Skeletal muscle satellite cell (primary cell): Measurements from ENCODE around the gene ACAT1.
"Not testable (repeated sequence)": the region's sequence is repeated elsewhere in the genome, so short reads cannot be mapped to it uniquely, and the experiment has no call there.

Experiments
- H3K27me3 ChIP-seq: 2 replicates; pipeline ENCODE4 v1.7.0; 2013; ENCODE audit warnings: low read length; ENCODE audit not compliant: control insufficient read depth, insufficient read depth
- H3K36me3 ChIP-seq: 2 replicates; pipeline ENCODE4 v1.7.0; 2013; ENCODE audit warnings: mild to moderate bottlenecking, control low read depth, low read length; ENCODE audit not compliant: insufficient read depth
- H3K4me1 ChIP-seq: 2 replicates; pipeline ENCODE4 v1.7.0; 2013; ENCODE audit warnings: low read length; ENCODE audit not compliant: control insufficient read depth, insufficient read depth
- H3K4me2 ChIP-seq: 2 replicates; pipeline ENCODE4 v1.7.0; 2013; ENCODE audit warnings: mild to moderate bottlenecking, low read length
- H3K4me3 ChIP-seq: 2 replicates; pipeline ENCODE4 v1.7.0; 2013; ENCODE audit warnings: low read length
- H3K9ac ChIP-seq: 2 replicates; pipeline ENCODE4 v1.7.0; 2013; ENCODE audit warnings: mild to moderate bottlenecking, low read depth, low read length, moderate library complexity
- H3K9me3 ChIP-seq: replicated peaks from 2 replicates; pipeline ENCODE4 v1.7.0; 2013; ENCODE audit warnings: mild to moderate bottlenecking, control low read depth, low read length

ACAT1 gene

GRCh38 chr11:108117746-108118371 is 3.5 kb upstream of the ACAT1 start:
- H3K9ac ChIP-seq, result no peak overlapping the region
- H3K36me3 ChIP-seq, result no peaks in the 10 kb centered on the region
- peaks cover 21% of the 10 kb centered on the region for H3K4me1 ChIP-seq
- H3K27me3 ChIP-seq, result no peaks in the 10 kb centered on the region
- H3K9me3 ChIP-seq, result no peaks in the 10 kb centered on the region
- H3K4me2 ChIP-seq, result no peak overlapping the region
- H3K4me3 ChIP-seq, result no peak overlapping the region

DNA sequence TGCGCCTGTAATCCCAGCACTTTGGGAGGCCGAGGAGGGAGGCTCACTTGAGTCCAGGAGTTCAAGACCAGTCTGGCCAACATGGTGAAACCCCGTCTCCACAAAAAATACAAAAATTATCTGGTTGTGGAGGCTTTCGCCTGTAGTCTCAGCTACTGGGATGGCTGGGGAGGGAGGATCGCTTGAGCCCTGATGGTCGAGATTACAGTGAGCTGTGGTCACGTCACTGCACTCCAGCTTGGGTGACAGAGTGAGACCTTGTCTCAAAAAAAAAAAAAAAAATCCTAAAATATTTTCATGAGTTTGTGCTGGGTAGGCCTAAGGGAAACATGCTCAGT is 462 bp upstream of the ACAT1 start:
- Histone ChIP-seq H3K4me2 (peak overlapping the region; percentile 91), H3K4me1 (peaks cover 21% of the 10 kb centered on the region), H3K4me3 (peak overlapping the region; percentile 98), H3K9ac (peak overlapping the region; percentile 91)
- not testable (repeated sequence) for H3K36me3 ChIP-seq, H3K9me3 ChIP-seq, H3K27me3 ChIP-seq

DNA sequence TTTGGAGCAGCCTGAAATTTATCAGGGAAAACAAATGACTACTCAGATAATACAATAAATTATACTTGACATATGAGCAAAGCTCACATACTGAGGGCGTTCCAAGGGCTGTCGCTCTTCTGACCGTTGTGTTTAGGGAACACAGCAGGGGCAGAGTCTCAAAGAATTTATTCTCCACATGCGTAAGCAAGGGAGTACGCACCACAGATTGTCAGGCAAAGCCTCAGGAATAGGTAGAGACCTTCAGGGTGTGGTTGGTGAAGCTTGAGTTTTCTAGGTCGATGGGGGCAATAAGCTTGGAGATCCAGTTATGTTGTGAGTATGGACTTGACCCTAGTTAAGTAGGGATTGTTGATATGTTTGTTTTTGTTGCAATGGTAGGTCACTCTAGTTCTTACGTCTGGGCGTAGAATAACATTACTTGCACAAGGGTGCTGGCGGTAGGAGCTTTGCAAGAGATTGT is 830 bp downstream of the ACAT1 start:
- Histone ChIP-seq H3K27me3 (no peaks in the 10 kb centered on the region), H3K9me3 (no peaks in the 10 kb centered on the region), H3K4me2 (peak overlapping the region; percentile 91), H3K36me3 (no peaks in the 10 kb centered on the region), H3K4me3 (peak overlapping the region; percentile 98), H3K9ac (peak overlapping the region; percentile 91), H3K4me1 (peaks cover 18% of the 10 kb centered on the region)

- Histone ChIP-seq H3K9ac (no peak overlapping the region), H3K27me3 (no peaks in the 10 kb centered on the region), H3K4me2 (no peak overlapping the region), H3K36me3 (peaks cover 4% of the 10 kb centered on the region), H3K9me3 (no peaks in the 10 kb centered on the region), H3K4me3 (no peak overlapping the region), H3K4me1 (peaks cover 18% of the 10 kb centered on the region)
Measured at GRCh38 chr11:108125096-108125495, 3.7 kb downstream of the ACAT1 start.

GRCh38 chr11:108128772-108129171 is 7.4 kb downstream of the ACAT1 start:
- Histone ChIP-seq H3K4me2 (no peak overlapping the region), H3K36me3 (peaks cover 5% of the 10 kb centered on the region), H3K9ac (no peak overlapping the region), H3K27me3 (no peaks in the 10 kb centered on the region), H3K4me3 (no peak overlapping the region), H3K9me3 (no peaks in the 10 kb centered on the region), H3K4me1 (peaks cover 3% of the 10 kb centered on the region)

DNA sequence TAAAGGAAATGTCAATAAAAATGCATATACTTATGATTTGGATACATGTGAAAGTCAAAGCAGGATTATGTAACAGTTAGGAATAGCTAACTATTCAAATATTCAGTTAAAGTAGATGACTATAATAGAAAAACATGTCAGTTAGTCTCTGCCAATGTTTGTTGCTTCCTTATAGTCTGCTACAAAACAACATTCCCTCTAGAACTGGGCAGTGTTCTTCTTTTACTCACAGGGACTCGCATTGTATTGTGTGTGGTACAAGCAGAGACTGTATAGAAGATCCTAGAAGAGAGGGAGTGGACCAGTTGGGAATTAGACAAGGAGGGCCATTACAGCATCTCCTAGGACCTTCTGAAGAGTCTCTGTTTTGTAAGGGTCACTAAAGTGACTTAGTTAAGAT is 10.6 kb downstream of the ACAT1 start:
- Histone ChIP-seq H3K4me1 (no peaks in the 10 kb centered on the region), H3K9ac (no peak overlapping the region), H3K36me3 (peaks cover 18% of the 10 kb centered on the region), H3K9me3 (no peaks in the 10 kb centered on the region), H3K4me3 (no peak overlapping the region), H3K4me2 (no peak overlapping the region), H3K27me3 (no peaks in the 10 kb centered on the region)

DNA sequence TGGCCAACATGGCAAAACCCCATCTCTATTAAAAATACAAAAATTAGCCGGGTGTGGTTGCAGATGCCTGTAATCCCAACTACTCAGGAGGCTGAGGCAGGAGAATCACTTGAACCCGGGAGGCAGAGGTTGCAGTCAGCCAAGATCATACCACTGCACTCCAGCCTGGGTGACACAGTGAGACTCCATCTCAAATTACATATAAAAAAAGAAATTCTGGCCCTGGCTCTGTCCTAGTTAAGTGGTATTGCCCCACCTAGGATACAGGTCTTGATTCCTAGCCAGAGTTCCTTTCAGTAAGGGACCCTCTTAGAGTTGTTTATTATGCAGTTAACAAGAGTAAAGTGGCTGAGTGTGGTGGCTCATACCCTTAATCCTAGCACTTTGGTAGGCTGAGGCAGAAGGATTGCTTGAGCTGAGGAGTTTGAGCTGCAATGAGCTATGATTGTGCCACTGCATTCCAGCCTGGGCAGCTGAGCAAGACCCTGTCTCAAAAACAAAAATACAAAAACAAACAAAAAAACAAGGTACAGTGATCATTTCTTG is 11.7 kb downstream of the ACAT1 start:
- not testable (repeated sequence) for H3K4me2 ChIP-seq, H3K4me3 ChIP-seq, H3K9me3 ChIP-seq, H3K4me1 ChIP-seq, H3K27me3 ChIP-seq, H3K9ac ChIP-seq
- peaks cover 18% of the 10 kb centered on the region for H3K36me3 ChIP-seq

- Histone ChIP-seq H3K9me3 (no peaks in the 10 kb centered on the region), H3K4me1 (no peaks in the 10 kb centered on the region), H3K9ac (no peak overlapping the region), H3K4me3 (no peak overlapping the region), H3K27me3 (no peaks in the 10 kb centered on the region), H3K36me3 (peaks cover 35% of the 10 kb centered on the region), H3K4me2 (no peak overlapping the region)
Measured at GRCh38 chr11:108135845-108136544, 14.6 kb downstream of the ACAT1 start.

- no peak overlapping the region for H3K4me3 ChIP-seq
- H3K4me1 ChIP-seq, result no peaks in the 10 kb centered on the region
- no peaks in the 10 kb centered on the region for H3K27me3 ChIP-seq
- H3K36me3 ChIP-seq, result peaks cover 38% of the 10 kb centered on the region
- H3K4me2 ChIP-seq, result no peak overlapping the region
- no peak overlapping the region for H3K9ac ChIP-seq
- H3K9me3 ChIP-seq, result no peaks in the 10 kb centered on the region
Measured at GRCh38 chr11:108137212-108137611, 15.8 kb downstream of the ACAT1 start.

GRCh38 chr11:108142304-108142703 is 20.9 kb downstream of the ACAT1 start:
- no peak overlapping the region for H3K4me2 ChIP-seq
- H3K4me3 ChIP-seq, result no peak overlapping the region
- no peaks in the 10 kb centered on the region for H3K27me3 ChIP-seq
- H3K4me1 ChIP-seq, result no peaks in the 10 kb centered on the region
- peaks cover 45% of the 10 kb centered on the region for H3K36me3 ChIP-seq
- no peaks in the 10 kb centered on the region for H3K9me3 ChIP-seq
- H3K9ac ChIP-seq, result no peak overlapping the region

DNA sequence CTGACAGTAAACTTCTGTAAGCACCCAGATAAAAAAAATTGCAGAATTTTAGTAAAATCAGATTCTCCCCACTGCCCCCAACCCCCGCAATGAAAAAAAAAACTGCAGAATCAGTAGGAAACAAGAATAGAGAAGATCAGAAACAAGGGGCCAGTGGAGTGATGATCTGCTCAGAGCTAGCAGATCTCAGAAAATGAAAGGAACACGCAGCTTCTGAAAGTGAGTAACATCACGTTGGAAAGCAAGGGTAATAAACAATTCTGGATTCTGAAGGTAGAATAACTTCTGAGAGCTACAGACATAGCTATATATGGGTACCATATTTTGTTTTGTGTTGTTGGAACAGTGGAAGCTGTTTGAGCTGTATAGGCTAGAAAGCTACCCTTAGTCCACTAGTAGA is 23.2 kb downstream of the ACAT1 start:
- peaks cover 50% of the 10 kb centered on the region for H3K36me3 ChIP-seq
- no peaks in the 10 kb centered on the region for H3K4me1 ChIP-seq
- H3K4me2 ChIP-seq, result no peak overlapping the region
- H3K9me3 ChIP-seq, result no peaks in the 10 kb centered on the region
- H3K4me3 ChIP-seq, result no peak overlapping the region
- no peak overlapping the region for H3K9ac ChIP-seq
- no peaks in the 10 kb centered on the region for H3K27me3 ChIP-seq

GRCh38 chr11:108147150-108147549 is 25.8 kb downstream of the ACAT1 start:
- Histone ChIP-seq H3K4me2 (no peak overlapping the region), H3K9me3 (no peaks in the 10 kb centered on the region), H3K4me1 (no peaks in the 10 kb centered on the region), H3K27me3 (no peaks in the 10 kb centered on the region), H3K36me3 (peaks cover 51% of the 10 kb centered on the region), H3K9ac (no peak overlapping the region), H3K4me3 (no peak overlapping the region)
